ENCODE data around the gene A3GALT2. TPM values are rescaled to one million over a fixed set of nuclear protein-coding genes. Genes with fewer than 3 reads are reported as not detected.

A3GALT2 gene
- total RNA-seq, 1 experiment from 2014 or later: not detected

DNA sequence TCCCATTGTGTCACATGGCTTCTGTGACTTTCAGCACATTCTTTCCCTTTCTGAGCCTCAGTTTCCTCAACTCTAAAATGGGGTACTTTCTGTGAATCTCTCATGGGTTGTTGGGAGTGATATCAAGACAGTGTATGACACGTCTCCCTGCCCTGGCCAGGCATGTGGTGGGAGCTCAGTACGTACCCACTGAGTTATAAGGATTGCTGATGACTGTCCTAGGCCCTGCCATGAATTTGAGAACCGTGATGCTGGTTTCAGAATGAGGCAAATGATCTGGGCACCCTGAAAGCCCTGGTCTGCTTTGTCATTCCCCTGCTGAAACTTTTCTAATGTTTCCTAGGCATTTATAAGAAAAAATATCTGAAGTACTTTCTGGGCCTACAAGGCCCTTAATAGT lies 61.0 kb downstream of the A3GALT2 start:
- Mint-ChIP-seq H3K27ac (ENCODE audit: low read depth, unreplicated experiment) (no peak overlapping the region), H3K4me3 (ENCODE audit: unreplicated experiment) (no peak overlapping the region), H3K9me3 (ENCODE audit: unreplicated experiment) (no peaks in the 10 kb centered on the region), H3K36me3 (ENCODE audit: insufficient read depth, unreplicated experiment) (no peaks in the 10 kb centered on the region), H3K4me1 (ENCODE audit: insufficient read depth, unreplicated experiment) (peaks cover 19% of the 10 kb centered on the region), H3K27me3 (ENCODE audit: insufficient read depth, unreplicated experiment) (no peaks in the 10 kb centered on the region)
- intact Hi-C loops (cut with micrococcal nuclease): no loop called here
- POLR2A ChIA-PET: interaction anchor here (0.6 kb wide), 1 partner anchor 10 kb away, joined by 3 read pairs; no protein-coding TSS in a partner anchor
- DNase-seq (ENCODE audit: unreplicated experiment): no peak
- CTCF ChIA-PET: interaction anchor here (1.0 kb wide), 1 partner anchor 40 kb away, joined by 3 read pairs; no protein-coding TSS in a partner anchor
- no TSS peak for BruUV-seq (replicated peaks)
- TF ChIP-seq, protein P1, sequence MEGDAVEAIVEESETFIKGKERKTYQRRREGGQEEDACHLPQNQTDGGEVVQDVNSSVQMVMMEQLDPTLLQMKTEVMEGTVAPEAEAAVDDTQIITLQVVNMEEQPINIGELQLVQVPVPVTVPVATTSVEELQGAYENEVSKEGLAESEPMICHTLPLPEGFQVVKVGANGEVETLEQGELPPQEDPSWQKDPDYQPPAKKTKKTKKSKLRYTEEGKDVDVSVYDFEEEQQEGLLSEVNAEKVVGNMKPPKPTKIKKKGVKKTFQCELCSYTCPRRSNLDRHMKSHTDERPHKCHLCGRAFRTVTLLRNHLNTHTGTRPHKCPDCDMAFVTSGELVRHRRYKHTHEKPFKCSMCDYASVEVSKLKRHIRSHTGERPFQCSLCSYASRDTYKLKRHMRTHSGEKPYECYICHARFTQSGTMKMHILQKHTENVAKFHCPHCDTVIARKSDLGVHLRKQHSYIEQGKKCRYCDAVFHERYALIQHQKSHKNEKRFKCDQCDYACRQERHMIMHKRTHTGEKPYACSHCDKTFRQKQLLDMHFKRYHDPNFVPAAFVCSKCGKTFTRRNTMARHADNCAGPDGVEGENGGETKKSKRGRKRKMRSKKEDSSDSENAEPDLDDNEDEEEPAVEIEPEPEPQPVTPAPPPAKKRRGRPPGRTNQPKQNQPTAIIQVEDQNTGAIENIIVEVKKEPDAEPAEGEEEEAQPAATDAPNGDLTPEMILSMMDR (IDR thresholded peaks at IDR 0.05; ENCODE audit: unreplicated experiment): no peak

DNA sequence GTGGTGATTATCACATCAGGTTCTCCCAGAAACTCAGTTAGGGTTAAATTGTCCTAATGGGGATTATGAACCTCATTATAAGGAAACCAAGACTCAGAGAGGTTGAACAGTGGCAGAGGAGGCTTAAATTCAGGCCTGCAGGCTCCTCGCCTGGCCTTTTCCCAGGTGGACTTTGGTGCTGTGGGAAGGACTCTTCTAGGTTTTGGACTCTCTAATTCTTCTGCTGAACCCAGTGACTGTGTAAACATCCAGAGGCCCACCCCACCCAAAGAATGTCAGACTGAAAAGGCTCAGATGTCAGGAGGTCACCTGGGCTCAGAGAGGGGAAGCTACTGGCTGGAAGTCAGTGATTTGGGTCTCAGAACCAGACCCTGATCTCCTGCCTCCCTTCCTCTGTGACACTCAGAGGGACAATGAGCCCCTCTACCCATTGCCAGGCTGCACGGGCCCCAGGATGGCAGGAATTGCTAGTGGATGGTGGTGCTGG lies 62.1 kb downstream of the A3GALT2 start:
- BruUV-seq (replicated peaks): no TSS peak
- no peak overlapping the region for H3K27ac Mint-ChIP-seq (ENCODE audit: low read depth, unreplicated experiment)
- no peak for DNase-seq (ENCODE audit: unreplicated experiment)
- peak overlapping the region; percentile 93 for H3K4me3 Mint-ChIP-seq (ENCODE audit: unreplicated experiment)
- intact Hi-C loops (cut with micrococcal nuclease): no loop called here
- no peaks in the 10 kb centered on the region for H3K36me3 Mint-ChIP-seq (ENCODE audit: insufficient read depth, unreplicated experiment)
- TF ChIP-seq, protein P1 (IDR thresholded peaks at IDR 0.05; ENCODE audit: unreplicated experiment): no peak
- CTCF ChIA-PET: no interaction called here
- POLR2A ChIA-PET: no interaction called here
- no peaks in the 10 kb centered on the region for H3K27me3 Mint-ChIP-seq (ENCODE audit: insufficient read depth, unreplicated experiment)
- peaks cover 19% of the 10 kb centered on the region for H3K4me1 Mint-ChIP-seq (ENCODE audit: insufficient read depth, unreplicated experiment)
- H3K9me3 Mint-ChIP-seq (ENCODE audit: unreplicated experiment): no peaks in the 10 kb centered on the region

DNA sequence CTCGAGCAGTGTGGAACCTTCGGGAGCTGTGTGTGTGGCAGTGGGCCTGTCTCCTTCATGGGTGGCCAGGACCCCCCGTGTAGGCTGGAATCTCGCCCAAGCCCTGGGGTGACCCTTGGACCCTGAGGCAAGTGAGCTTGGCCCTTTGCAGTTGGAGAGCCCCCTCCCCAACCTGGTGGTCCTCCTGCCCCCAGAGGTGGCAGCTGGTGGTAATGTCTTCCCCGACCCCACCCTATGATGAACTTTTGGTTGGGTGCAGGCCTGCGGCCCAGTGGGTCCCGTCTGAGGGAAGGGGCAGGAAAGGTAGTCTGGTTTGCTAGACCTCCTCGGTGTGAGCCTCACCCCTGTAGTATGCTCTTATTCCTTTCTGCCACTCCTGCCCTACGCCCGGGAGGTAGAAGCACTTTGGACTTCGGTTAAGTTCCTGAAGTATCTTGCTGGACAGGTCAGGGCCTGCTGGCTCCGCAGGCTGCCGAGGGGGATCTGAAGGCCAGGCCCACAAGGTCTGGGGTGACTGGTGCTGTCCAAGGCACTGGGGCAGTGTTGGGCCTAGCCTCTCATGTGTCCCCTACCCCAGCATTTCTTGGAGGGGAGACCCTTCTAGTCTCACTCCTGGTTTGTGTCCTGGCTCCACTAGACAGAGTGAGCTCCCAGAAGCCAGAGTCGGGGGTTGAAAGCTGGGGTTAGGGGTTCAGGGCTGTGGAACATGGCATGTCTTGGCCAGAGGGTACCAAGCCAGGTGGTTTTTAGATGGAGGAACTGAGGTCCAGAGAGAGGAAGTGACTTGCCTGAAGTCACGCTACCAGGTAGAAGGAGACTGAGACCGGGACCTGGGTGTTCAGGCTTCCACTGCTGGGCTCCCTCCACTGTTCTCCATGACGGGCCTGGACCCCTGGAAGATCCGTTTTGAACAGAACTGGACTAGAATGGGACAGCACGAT lies 62.9 kb downstream of the A3GALT2 start:
- Mint-ChIP-seq H3K36me3 (ENCODE audit: insufficient read depth, unreplicated experiment) (no peaks in the 10 kb centered on the region), H3K27ac (ENCODE audit: low read depth, unreplicated experiment) (peak overlapping the region; percentile 95), H3K4me3 (ENCODE audit: unreplicated experiment) (peak overlapping the region; percentile 93), H3K27me3 (ENCODE audit: insufficient read depth, unreplicated experiment) (no peaks in the 10 kb centered on the region), H3K4me1 (ENCODE audit: insufficient read depth, unreplicated experiment) (peaks cover 19% of the 10 kb centered on the region), H3K9me3 (ENCODE audit: unreplicated experiment) (no peaks in the 10 kb centered on the region)
- TF ChIP-seq, protein P1 (IDR thresholded peaks at IDR 0.05; ENCODE audit: unreplicated experiment): no peak
- BruUV-seq (replicated peaks): no TSS peak
- DNase-seq (ENCODE audit: unreplicated experiment): no peak
- ChIA-PET CTCF (interaction anchor here (0.7 to 1.3 kb wide), 8 partner anchors 10 to 1498 kb away, joined by 3 to 6 read pairs (median 3); no protein-coding TSS in a partner anchor), POLR2A (interaction anchor here (0.6 to 1.6 kb wide), 5 partner anchors 37 to 172 kb away, joined by 3 to 6 read pairs (median 3); no protein-coding TSS in a partner anchor)
- intact Hi-C loops (cut with micrococcal nuclease): loop anchor here (2.0 kb wide), 1 partner anchor 37 kb away; no protein-coding TSS in a partner anchor

DNA sequence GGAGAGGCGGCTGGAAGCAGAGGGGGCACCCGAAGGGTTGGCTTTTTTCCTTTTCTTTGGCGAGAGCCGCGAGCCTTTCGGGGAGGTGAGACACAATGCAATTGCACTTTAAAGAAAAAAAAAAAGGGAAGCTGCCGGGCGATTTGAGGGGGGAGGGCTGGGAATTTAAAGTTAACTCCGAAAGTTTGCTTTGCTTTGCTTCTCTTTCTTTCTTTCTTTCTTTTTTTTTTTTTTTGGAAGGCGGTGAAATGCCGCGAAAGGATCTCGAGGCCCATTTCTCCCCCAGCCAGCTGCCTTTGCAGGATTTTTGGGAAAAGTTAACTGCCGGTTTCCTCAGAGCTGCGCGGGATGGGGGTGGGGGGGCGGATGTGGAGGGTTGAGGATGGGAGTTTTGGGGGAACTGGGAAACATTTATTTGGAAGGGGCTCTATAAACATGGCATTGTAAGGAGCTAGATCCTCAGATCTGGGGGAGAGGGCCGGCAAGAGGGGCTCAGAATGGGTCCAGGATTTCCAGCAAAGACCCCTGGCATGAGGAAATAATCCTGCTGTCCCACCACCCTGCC lies 63.6 kb downstream of the A3GALT2 start:
- no peak for DNase-seq (ENCODE audit: unreplicated experiment)
- BruUV-seq (replicated peaks): no TSS peak
- Mint-ChIP-seq H3K4me3 (ENCODE audit: unreplicated experiment) (peak overlapping the region; percentile 93), H3K36me3 (ENCODE audit: insufficient read depth, unreplicated experiment) (no peaks in the 10 kb centered on the region), H3K9me3 (ENCODE audit: unreplicated experiment) (no peaks in the 10 kb centered on the region), H3K27me3 (ENCODE audit: insufficient read depth, unreplicated experiment) (no peaks in the 10 kb centered on the region), H3K27ac (ENCODE audit: low read depth, unreplicated experiment) (peak overlapping the region; percentile 95), H3K4me1 (ENCODE audit: insufficient read depth, unreplicated experiment) (peaks cover 19% of the 10 kb centered on the region)
- TF ChIP-seq, protein P1 (IDR thresholded peaks at IDR 0.05; ENCODE audit: unreplicated experiment): no peak
- ChIA-PET POLR2A (interaction anchor here (0.7 to 1.6 kb wide), 5 partner anchors 37 to 276 kb away, joined by 3 to 6 read pairs (median 3); no protein-coding TSS in a partner anchor), CTCF (interaction anchor here (0.7 to 1.3 kb wide), 8 partner anchors 11 to 1499 kb away, joined by 3 to 6 read pairs (median 3); no protein-coding TSS in a partner anchor)
- intact Hi-C loops (cut with micrococcal nuclease): loop anchor here (2.0 kb wide), 1 partner anchor 36 kb away; no protein-coding TSS in a partner anchor

All from MCF 10A (cell line).